ENCODE results near the gene RFX2.

DNA sequence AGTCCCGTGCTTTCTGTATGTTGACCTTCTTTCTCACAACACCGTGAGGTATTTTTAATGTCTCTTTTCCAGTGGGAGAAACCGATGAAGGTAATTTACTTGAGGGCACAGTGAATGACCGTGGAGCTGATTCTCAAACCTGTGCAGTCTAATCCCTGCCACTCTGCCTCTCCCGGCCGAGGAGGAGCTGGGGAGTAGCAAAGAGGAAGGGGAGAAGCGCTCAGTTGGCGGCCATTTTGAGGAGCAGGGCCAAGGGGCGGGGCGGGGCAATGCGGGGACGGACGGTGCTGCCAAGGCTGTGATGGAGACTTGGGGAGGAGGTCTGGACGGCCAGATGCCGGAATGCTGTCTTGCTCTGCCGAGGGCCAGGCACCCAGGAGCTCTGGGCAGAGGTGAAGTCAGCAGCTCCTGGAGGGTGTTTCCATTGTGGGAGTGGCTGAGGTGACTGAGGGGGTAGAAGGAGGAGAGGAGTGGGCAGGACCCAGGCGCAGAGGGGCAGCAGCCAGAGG is 120.0 kb downstream of the RFX2 start:
- TF ChIP-seq BHLHE40 (IDR thresholded peaks at IDR 0.05; ENCODE audit: borderline replicate concordance), result no peak
- no peak for TF ChIP-seq SP1 (IDR thresholded peaks at IDR 0.05)
- no peak for TF ChIP-seq FOXA1 (IDR thresholded peaks at IDR 0.05)
- TF ChIP-seq SUZ12 (IDR thresholded peaks at IDR 0.05), result no peak
- no peak for TF ChIP-seq ARNT (IDR thresholded peaks at IDR 0.05)
